Sigmoid colon (tissue), 7 donors: ENCODE data around the gene REPS1. TPM values are rescaled to one million over a fixed set of nuclear protein-coding genes. Genes with fewer than 3 reads are reported as not detected.

Source experiments
- DNase-seq: peaks from one replicate; pipeline ENCODE4 v3.0.0-alpha.2; 2019
- H3K27ac ChIP-seq, 4 donors: fragments of 200-600 bp; sonication (generic); one replicate each; pipeline ENCODE4 v1.5.1; 2016 to 2019; ENCODE audit warnings: mild to moderate bottlenecking in 1 of 4
- H3K27me3 ChIP-seq, 3 donors: fragments of 200-600 bp; sonication (generic); one replicate each; pipeline ENCODE4 v1.5.1; 2019; ENCODE audit warnings: mild to moderate bottlenecking in 1 of 3
- H3K36me3 ChIP-seq, 4 donors: fragments of 200-600 bp; sonication (generic); one replicate each; pipeline ENCODE4 v1.5.1; 2016 to 2019
- H3K4me1 ChIP-seq, 4 donors: fragments of 200-600 bp; sonication (generic); one replicate each; pipeline ENCODE4 v1.5.1; 2017 to 2019
- H3K4me3 ChIP-seq, 4 donors: fragments of 200-600 bp; sonication (generic); one replicate each; pipeline ENCODE4 v1.5.1; 2017 to 2019; ENCODE audit warnings: mild to moderate bottlenecking in 2 of 4, moderate library complexity in 1 of 4
- H3K9me3 ChIP-seq, 4 donors: fragments of 200-600 bp in 3 of 4; sonication (generic) in 3 of 4; one replicate each; pipeline versions ENCODE4 v1.5.1 to v1.6.1; 2013 to 2019
- CTCF ChIP-seq, 4 experiments: fragments of 450-650 bp in 3 of 4; fragments of 200-600 bp in 1 of 4; IDR thresholded peaks; one replicate each; pipeline ENCODE4 v1.5.1; 2016 to 2019; ENCODE audit warnings: antibody characterized with exemption in 4 of 4, mild to moderate bottlenecking in 3 of 4, moderate library complexity in 2 of 4
- EP300 ChIP-seq, 4 donors: sonication (generic); formaldehyde crosslinking; IDR thresholded peaks; one replicate each; pipeline ENCODE4 v1.6.1; 2017; ENCODE audit warnings: antibody characterized with exemption in 4 of 4
- POLR2A ChIP-seq, 2 donors: fragments of 450-650 bp; IDR thresholded peaks; one replicate each; pipeline ENCODE4 v1.6.1; 2016; ENCODE audit warnings: antibody characterized with exemption in 2 of 2, mild to moderate bottlenecking in 2 of 2, moderate library complexity in 2 of 2
- POLR2AphosphoS5 ChIP-seq, 4 donors: sonication (generic); formaldehyde crosslinking; IDR thresholded peaks; one replicate each; pipeline ENCODE4 v1.6.1; 2017; ENCODE audit warnings: antibody characterized with exemption in 4 of 4
- WGBS, 2 donors: extraction: QIAGEN DNeasy Blood & Tissue Kit; methylation state at CpG; one replicate each; pipeline ENCODE4 v1.1.7; 2013; 5-methylcytosine and 5-hydroxymethylcytosine counted together
- intact Hi-C: fragments of 100-400 bp; cut with DNase I; formaldehyde crosslinking; loops from one replicate; pipeline ENCODE4 v1.15.1; 2023
- polyA plus RNA-seq, 3 donors: library from polyadenylated mRNA; stranded (reverse); fragments of 200-250 nt; gene quantifications; one replicate each; pipeline ENCODE4 v1.2.3, GENCODE V29; 2013
- total RNA-seq, 4 donors: library from RNA; depleted of rRNA; stranded (reverse); fragments of >200 nt; gene quantifications; one replicate each; pipeline ENCODE4 v1.1.0, GENCODE V29; 2016
- donor health status: healthy with polysubstance abuse.
- donor health status: Bipolar disorder and iron deficiency.
- donor health status: healthy.

Gene REPS1
- total and polyA plus RNA-seq, 7 donors: 12.6 to 53.7 (median 26.3) TPM

DNA sequence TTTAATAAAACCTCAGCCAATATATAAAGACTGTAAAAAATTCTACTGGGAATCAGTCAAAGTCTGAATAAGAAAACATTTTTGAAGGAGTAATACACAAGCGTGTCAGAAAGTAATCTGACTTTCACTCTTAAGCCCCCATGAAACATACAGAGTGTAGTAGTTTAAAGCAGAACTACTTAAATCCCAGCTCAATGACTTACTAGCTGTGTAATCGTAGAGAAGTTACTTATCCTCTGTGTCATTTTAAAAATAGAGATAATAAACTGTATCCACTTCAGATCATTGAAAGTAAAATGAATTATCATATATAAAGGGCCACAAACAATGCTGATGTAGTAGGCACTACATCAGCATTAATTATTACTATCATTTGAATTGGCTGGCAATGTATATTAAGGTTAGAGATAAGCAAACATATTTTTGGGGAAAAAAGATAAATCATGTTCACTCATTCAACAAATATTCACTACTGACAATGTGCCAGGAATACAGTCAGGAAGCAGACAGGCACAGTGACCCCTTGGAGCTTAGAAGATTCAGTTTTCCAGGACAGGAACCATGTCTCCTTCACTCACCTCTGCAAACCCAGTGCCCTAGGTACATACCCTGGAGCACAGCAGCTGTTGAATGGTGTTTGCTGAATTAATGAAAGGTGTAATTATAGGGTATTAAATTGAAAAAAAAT lies 14.4 kb downstream of the REPS1 start:
- no peak for TF ChIP-seq EP300 (IDR thresholded peaks at IDR 0.05)
- TF ChIP-seq POLR2A (IDR thresholded peaks at IDR 0.05): no peak
- no peak for TF ChIP-seq CTCF (IDR thresholded peaks at IDR 0.05)
- no peak for TF ChIP-seq POLR2AphosphoS5 (IDR thresholded peaks at IDR 0.05)
- no peaks in the 10 kb centered on the region for H3K27me3 ChIP-seq
- peaks cover 0 to 50% (median 38%) of the 10 kb centered on the region in 4 donors for H3K4me1 ChIP-seq
- intact Hi-C loops: no loop called here
- no peak overlapping the region for H3K4me3 ChIP-seq
- no peak for DNase-seq
- no peaks in the 10 kb centered on the region for H3K9me3 ChIP-seq
- 42 to 81% methylated on average over 2 of the region's 2 CpGs for WGBS, 2 donors
- no peaks in the 10 kb centered on the region for H3K36me3 ChIP-seq
- peak overlapping the region in 1 of 4 donors; percentile 36 for H3K27ac ChIP-seq

- intact Hi-C loops: no loop called here
- H3K27ac ChIP-seq: peak overlapping the region; percentile 25 to 61 (median 46)
- H3K27me3 ChIP-seq: no peaks in the 10 kb centered on the region
- DNase-seq: no peak
- no peaks in the 10 kb centered on the region for H3K36me3 ChIP-seq
- TF ChIP-seq POLR2AphosphoS5 (IDR thresholded peaks at IDR 0.05): no peak
- no peak for TF ChIP-seq EP300 (IDR thresholded peaks at IDR 0.05)
- TF ChIP-seq POLR2A (IDR thresholded peaks at IDR 0.05): no peak
- TF ChIP-seq CTCF (IDR thresholded peaks at IDR 0.05): no peak
- 93% methylated on average over 3 of the region's 3 CpGs for WGBS, 2 donors
- H3K9me3 ChIP-seq: no peaks in the 10 kb centered on the region
- H3K4me1 ChIP-seq: peaks cover 0 to 61% (median 38%) of the 10 kb centered on the region in 4 donors
- no peak overlapping the region for H3K4me3 ChIP-seq
Measured at GRCh38 chr6:138972226-138972665, 15.8 kb downstream of the REPS1 start.

GRCh38 chr6:138971601-138972000 lies 16.5 kb downstream of the REPS1 start:
- intact Hi-C loops: no loop called here
- 86 to 91% methylated on average over 3 of the region's 3 CpGs for WGBS, 2 donors
- Histone ChIP-seq H3K36me3 (no peaks in the 10 kb centered on the region), H3K9me3 (no peaks in the 10 kb centered on the region), H3K4me1 (peaks cover 0 to 61% (median 38%) of the 10 kb centered on the region in 4 donors), H3K4me3 (no peak overlapping the region), H3K27ac (peak overlapping the region; percentile 25 to 61 (median 46)), H3K27me3 (no peaks in the 10 kb centered on the region)
- TF ChIP-seq POLR2AphosphoS5 (IDR thresholded peaks at IDR 0.05) (no peak), POLR2A (IDR thresholded peaks at IDR 0.05) (no peak), CTCF (IDR thresholded peaks at IDR 0.05) (no peak), EP300 (IDR thresholded peaks at IDR 0.05) (no peak)
- DNase-seq: no peak

- H3K27ac ChIP-seq: peak overlapping the region in 3 of 4 donors; percentile 34 to 61 (median 58)
- no peak overlapping the region for H3K4me3 ChIP-seq
- 49 to 54% methylated on average over 1 of the region's 1 CpG for WGBS, 2 donors
- H3K9me3 ChIP-seq: no peaks in the 10 kb centered on the region
- H3K4me1 ChIP-seq: peaks cover 0 to 67% (median 40%) of the 10 kb centered on the region in 4 donors
- no peak for DNase-seq
- H3K36me3 ChIP-seq: no peaks in the 10 kb centered on the region
- H3K27me3 ChIP-seq: no peaks in the 10 kb centered on the region
- intact Hi-C loops: no loop called here
- TF ChIP-seq CTCF (IDR thresholded peaks at IDR 0.05): no peak
- TF ChIP-seq EP300 (IDR thresholded peaks at IDR 0.05): no peak
- no peak for TF ChIP-seq POLR2A (IDR thresholded peaks at IDR 0.05)
- TF ChIP-seq POLR2AphosphoS5 (IDR thresholded peaks at IDR 0.05): no peak
Measured at GRCh38 chr6:138970856-138971425, 17.1 kb downstream of the REPS1 start.
